CD14-positive monocyte (primary cell): ENCODE data around the gene CDKN2B. TPM values are rescaled to one million over a fixed set of nuclear protein-coding genes. Genes with fewer than 3 reads are reported as not detected.

ENCODE experiments used
- DNase-seq, 3 donors: peaks; one replicate each; pipeline ENCODE4 v3.0.0-alpha.2; 2011 to 2022
- H2AFZ ChIP-seq: 2 replicates; pipeline ENCODE4 v1.6.0; 2012; ENCODE audit warnings: mild to moderate bottlenecking, low read depth, low read length, inconsistent platforms; ENCODE audit not compliant: insufficient read depth, poor library complexity, severe bottlenecking
- H3K27ac ChIP-seq, 2 donors: 1 replicate in 1 of 2; 2 replicates in 1 of 2; pipeline ENCODE4 v1.5.1; 2012 to 2013; ENCODE audit warnings: low read length in 2 of 2, control low read depth in 1 of 2, inconsistent platforms in 1 of 2, low read depth in 1 of 2, mild to moderate bottlenecking in 1 of 2
- H3K27me3 ChIP-seq, 2 donors: one replicate each; pipeline versions ENCODE4 v1.6.0 to v1.6.1; 2011 to 2013; ENCODE audit warnings: low read length in 2 of 2; ENCODE audit not compliant: control insufficient read depth in 2 of 2, insufficient read depth in 2 of 2
- H3K36me3 ChIP-seq, 2 donors: replicated peaks in 1 of 2; 1 replicate in 1 of 2; 2 replicates in 1 of 2; pipeline versions ENCODE4 v1.5.1 to v1.6.1; 2012 to 2013; ENCODE audit warnings: low read length in 2 of 2, control low read depth in 1 of 2, inconsistent platforms in 1 of 2, mild to moderate bottlenecking in 1 of 2; ENCODE audit not compliant: insufficient read depth in 2 of 2, control insufficient read depth in 1 of 2
- H3K4me1 ChIP-seq, 2 donors: 1 replicate in 1 of 2; 2 replicates in 1 of 2; pipeline versions ENCODE4 v1.5.1 to v1.6.1; 2012 to 2013; ENCODE audit warnings: low read length in 2 of 2, control low read depth in 1 of 2, inconsistent platforms in 1 of 2, mild to moderate bottlenecking in 1 of 2, moderate library complexity in 1 of 2; ENCODE audit not compliant: insufficient read depth in 2 of 2, control insufficient read depth in 1 of 2
- H3K4me2 ChIP-seq: replicated peaks from 2 replicates; pipeline ENCODE3; 2012; ENCODE audit warnings: low read length, moderate library complexity, mild to moderate bottlenecking; ENCODE audit not compliant: poor library complexity, severe bottlenecking; ENCODE audit errors: extremely low read depth
- H3K4me3 ChIP-seq, 3 experiments: fragments of 200-600 bp in 1 of 3; sonication (generic) in 1 of 3; replicated peaks in 1 of 3; 1 replicate in 2 of 3; 2 replicates in 1 of 3; pipeline ENCODE4 v1.5.1; 2011 to 2013; ENCODE audit warnings: low read length in 3 of 3, mild to moderate bottlenecking in 3 of 3, control low read depth in 2 of 3, low read depth in 2 of 3, inconsistent platforms in 1 of 3, moderate library complexity in 1 of 3
- H3K79me2 ChIP-seq: 2 replicates; pipeline ENCODE4 v1.6.0; 2012; ENCODE audit warnings: mild to moderate bottlenecking, control low read depth, inconsistent platforms, low read length, moderate library complexity; ENCODE audit not compliant: insufficient read depth
- H3K9ac ChIP-seq: 2 replicates; pipeline ENCODE4 v1.6.0; 2017; ENCODE audit warnings: low read length, mild to moderate bottlenecking; ENCODE audit not compliant: insufficient read depth, poor library complexity, severe bottlenecking
- H3K9me3 ChIP-seq, 2 donors: replicated peaks in 1 of 2; 1 replicate in 1 of 2; 2 replicates in 1 of 2; pipeline versions ENCODE4 v1.5.1 to v1.6.1; 2012 to 2013; ENCODE audit warnings: low read length in 2 of 2, control low read depth in 1 of 2; ENCODE audit not compliant: control insufficient read depth in 1 of 2, insufficient read depth in 1 of 2
- H4K20me1 ChIP-seq: 2 replicates; pipeline ENCODE4 v1.6.0; 2012; ENCODE audit warnings: mild to moderate bottlenecking, low read length, control low read depth, moderate library complexity; ENCODE audit not compliant: insufficient read depth
- H3K27ac Mint-ChIP-seq, 7 donors: one replicate each; pipeline ENCODE4 v1.8.0; 2020; ENCODE audit warnings: mild to moderate bottlenecking in 7 of 7, mixed read lengths in 7 of 7, moderate library complexity in 6 of 7, inconsistent platforms in 2 of 7
- H3K27me3 Mint-ChIP-seq, 3 donors: one replicate each; pipeline ENCODE4 v1.8.0; 2021 to 2022; ENCODE audit warnings: low read depth in 3 of 3, mild to moderate bottlenecking in 3 of 3, mixed read lengths in 3 of 3, moderate library complexity in 3 of 3, inconsistent platforms in 1 of 3
- H3K36me3 Mint-ChIP-seq, 2 donors: one replicate each; pipeline ENCODE4 v1.8.0; 2020; ENCODE audit warnings: mixed read lengths in 2 of 2, inconsistent platforms in 1 of 2, mild to moderate bottlenecking in 1 of 2
- H3K4me1 Mint-ChIP-seq: one replicate; pipeline ENCODE4 v1.8.0; 2020; ENCODE audit warnings: mild to moderate bottlenecking, mixed read lengths
- H3K4me3 Mint-ChIP-seq, 2 donors: one replicate each; pipeline ENCODE4 v1.8.0; 2020; ENCODE audit warnings: mild to moderate bottlenecking in 2 of 2, mixed read lengths in 2 of 2, moderate library complexity in 1 of 2
- H3K9me3 Mint-ChIP-seq, 7 donors: one replicate each; pipeline ENCODE4 v1.8.0; 2020 to 2022; ENCODE audit warnings: mixed read lengths in 7 of 7, mild to moderate bottlenecking in 6 of 7, moderate library complexity in 6 of 7, inconsistent platforms in 2 of 7
- CTCF ChIP-seq: fragments of 200-600 bp; IDR thresholded peaks from one replicate; pipeline ENCODE4 v1.8.0; 2022; ENCODE audit warnings: antibody characterized with exemption, mild to moderate bottlenecking
- WGBS: methylation state at CpG from one replicate; pipeline ENCODE4 v1.1.5; 2013; ENCODE audit warnings: missing lambda C conversion rate; ENCODE audit not compliant: insufficient coverage; 5-methylcytosine and 5-hydroxymethylcytosine counted together
- intact Hi-C, 2 donors: fragments of 100-400 bp; cut with micrococcal nuclease; formaldehyde crosslinking; loops; one replicate each; pipeline versions ENCODE4 v1.15.0 to v1.15.1; 2023
- polyA plus RNA-seq, 3 donors: library from polyadenylated mRNA; depleted of rRNA in 1 of 3; unstranded in 2 of 3; stranded (reverse) in 1 of 3; fragments of 300-500 nt in 2 of 3; fragments of >200 nt in 1 of 3; fragmentation: Illumina TruSeq in 2 of 3; gene quantifications; 1 replicate in 2 of 3; 2 replicates in 1 of 3; pipeline ENCODE4 v1.2.3, GENCODE V29; 2012 to 2021

Gene CDKN2B
- polyA plus RNA-seq, 3 donors, result 1.2 to 6.7 (median 2.7) TPM

- intact Hi-C loops, result no loop called here
- no peak overlapping the region for H3K9ac ChIP-seq
- H3K9me3 ChIP-seq, result no peaks in the 10 kb centered on the region
- DNase-seq, result no peak
- Mint-ChIP-seq H3K4me3 (peak overlapping the region in 1 of 2 donors; percentile 57), H3K4me1 (peaks cover 16% of the 10 kb centered on the region), H3K9me3 (peaks cover 0 to 3% (median 0%) of the 10 kb centered on the region in 7 donors), H3K36me3 (peaks cover 0 to 11% of the 10 kb centered on the region in 2 donors), H3K27ac (peak overlapping the region in 1 of 7 donors; percentile 30), H3K27me3 (peaks cover 0 to 9% (median 4%) of the 10 kb centered on the region in 3 donors)
- no peak for TF ChIP-seq CTCF
- no peaks in the 10 kb centered on the region for H4K20me1 ChIP-seq
- H3K4me2 ChIP-seq, result peak overlapping the region; percentile 10
- H3K27ac ChIP-seq, result no peak overlapping the region
- H3K4me1 ChIP-seq, result peaks cover 10 to 15% of the 10 kb centered on the region in 2 donors
- no peaks in the 10 kb centered on the region for H3K79me2 ChIP-seq
- H3K36me3 ChIP-seq, result no peaks in the 10 kb centered on the region
- H2AFZ ChIP-seq, result peak overlapping the region; percentile 50
- H3K27me3 ChIP-seq, result peaks cover 5 to 8% of the 10 kb centered on the region in 2 donors
- H3K4me3 ChIP-seq, result no peak overlapping the region
- WGBS, result 0% methylated on average over 2 of the region's 4 CpGs
Measured at GRCh38 chr9:22050924-22051323, 41.8 kb upstream of the CDKN2B start.

GRCh38 chr9:22049411-22049810 is 40.3 kb upstream of the CDKN2B start:
- Histone ChIP-seq H3K27ac (no peak overlapping the region), H3K79me2 (no peaks in the 10 kb centered on the region), H3K9ac (no peak overlapping the region), H3K4me2 (no peak overlapping the region), H3K4me1 (peaks cover 10 to 15% of the 10 kb centered on the region in 2 donors), H3K9me3 (no peaks in the 10 kb centered on the region), H4K20me1 (no peaks in the 10 kb centered on the region), H3K36me3 (no peaks in the 10 kb centered on the region), H3K27me3 (peaks cover 10 to 17% of the 10 kb centered on the region in 2 donors), H2AFZ (no peak overlapping the region), H3K4me3 (no peak overlapping the region)
- Mint-ChIP-seq H3K4me1 (peaks cover 18% of the 10 kb centered on the region), H3K4me3 (no peak overlapping the region), H3K27ac (no peak overlapping the region), H3K27me3 (peaks cover 6 to 17% (median 10%) of the 10 kb centered on the region in 3 donors), H3K36me3 (peaks cover 0 to 6% of the 10 kb centered on the region in 2 donors), H3K9me3 (peaks cover 0 to 3% (median 0%) of the 10 kb centered on the region in 7 donors)
- DNase-seq, result no peak
- intact Hi-C loops, result no loop called here
- TF ChIP-seq CTCF, result no peak
- 100% methylated on average over 1 of the region's 1 CpG for WGBS
